Stromal cell of bone marrow (primary cell): ENCODE measurements around the gene ACD.

Experiments
- DNase-seq: peaks from one replicate; pipeline ENCODE4 v3.0.0-alpha.2; 2012; ENCODE audit warnings: low read depth

The ACD gene

GRCh38 chr16:67675999-67676398, 15.9 kb upstream of the ACD start:
- no peak for DNase-seq

GRCh38 chr16:67675579-67675935, 15.5 kb upstream of the ACD start:
- DNase-seq, result no peak

GRCh38 chr16:67674851-67675578, 15.0 kb upstream of the ACD start:
- no peak for DNase-seq

- DNase-seq, result no peak
These were observed 13.9 kb upstream of the ACD start for GRCh38 chr16:67673712-67674580.

GRCh38 chr16:67672739-67673662, 12.9 kb upstream of the ACD start:
- DNase-seq, result peak; percentile 53

- no peak for DNase-seq
These were observed 12.2 kb upstream of the ACD start for GRCh38 chr16:67672306-67672705.

- no peak for DNase-seq
These were observed 9.5 kb upstream of the ACD start for GRCh38 chr16:67669499-67670101.

GRCh38 chr16:67668495-67669157, 8.6 kb upstream of the ACD start:
- no peak for DNase-seq

GRCh38 chr16:67667817-67668494, 7.9 kb upstream of the ACD start:
- peak; percentile 88 for DNase-seq

- no peak for DNase-seq
These were observed 7.4 kb upstream of the ACD start for GRCh38 chr16:67667453-67667816.

GRCh38 chr16:67666559-67667452, 6.7 kb upstream of the ACD start, which contains the start of the genes C16orf86 and ENKD1:
TSS of gene C16orf86 (plus strand) at chr16:67666814. CDS start at chr16:67666971, 157 bp downstream.
TSS of gene ENKD1 (minus strand) at chr16:67666750. CDS start at chr16:67666442, 308 bp downstream.
- DNase-seq, result peak; percentile 55

- DNase-seq, result no peak
These were observed 6.0 kb upstream of the ACD start for GRCh38 chr16:67666032-67666551.

- no peak for DNase-seq
These were observed 5.5 kb upstream of the ACD start for GRCh38 chr16:67665598-67665997.

GRCh38 chr16:67664871-67665270, 4.8 kb upstream of the ACD start:
- DNase-seq, result no peak

- DNase-seq, result no peak
These were observed 4.2 kb upstream of the ACD start for GRCh38 chr16:67664258-67664657.

GRCh38 chr16:67663877-67664222, 3.8 kb upstream of the ACD start:
- no peak for DNase-seq

GRCh38 chr16:67663151-67663876, 3.3 kb upstream of the ACD start:
- DNase-seq, result no peak

- no peak for DNase-seq
These were observed 2.6 kb upstream of the ACD start for GRCh38 chr16:67662653-67663010.
